ENCODE data around the gene TTLL11. TPM values are rescaled to one million over a fixed set of nuclear protein-coding genes. Genes with fewer than 3 reads are reported as not detected.

The TTLL11 gene
- total and polyA plus RNA-seq, 4 donors, result 1.4 to 4.5 (median 3.6) TPM

DNA sequence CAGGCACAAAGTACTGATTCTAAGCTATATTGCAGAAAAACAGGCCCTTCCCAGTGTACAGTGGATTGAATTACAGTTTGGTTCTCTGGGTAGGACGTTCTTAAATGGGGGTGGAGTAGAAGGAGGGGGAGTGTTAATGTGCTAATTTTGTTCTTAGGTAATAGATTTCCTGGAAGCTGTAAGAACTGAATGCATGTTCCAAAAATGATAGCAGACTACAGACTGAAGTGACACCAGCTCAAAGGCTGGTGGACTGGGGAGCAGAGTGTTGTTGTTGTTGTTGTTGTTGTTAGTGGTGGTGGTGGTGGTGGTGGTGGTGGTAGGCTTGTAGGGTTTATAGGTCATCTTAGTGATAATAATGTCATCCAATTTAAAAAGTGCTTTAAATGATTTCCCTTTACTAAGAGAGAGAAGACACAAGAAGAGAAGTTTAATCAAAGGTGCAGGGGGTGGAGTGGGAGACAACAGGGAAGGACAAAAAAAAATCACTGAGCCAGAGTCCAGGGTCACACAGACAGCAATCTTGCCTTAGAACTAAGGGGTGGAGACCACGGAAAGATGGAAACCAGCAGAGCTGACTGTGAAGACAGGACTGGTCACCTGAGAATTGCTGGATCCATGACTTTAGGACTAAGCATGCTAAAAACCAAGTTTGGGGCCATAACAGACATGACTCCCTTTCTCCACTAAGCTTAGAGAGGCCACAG, 27.0 kb downstream of the TTLL11 start:
- H3K27me3 ChIP-seq (ENCODE audit: control insufficient read depth in 4 of 4, insufficient read depth in 4 of 4, low read length in 3 of 4), result no peaks in the 10 kb centered on the region
- peaks cover 0 to 2% (median 0%) of the 10 kb centered on the region in 4 donors for H3K4me1 ChIP-seq (ENCODE audit: control insufficient read depth in 4 of 4, insufficient read depth in 4 of 4, low read length in 3 of 4)
- no peak overlapping the region for H3K27ac ChIP-seq (ENCODE audit: low read depth in 1 of 2, low read length in 2 of 2)
- no peak for DNase-seq (ENCODE audit: low spot score)
- no peaks in the 10 kb centered on the region for H3K9me3 ChIP-seq (ENCODE audit: control insufficient read depth in 4 of 4, low read length in 3 of 4)
- no peak overlapping the region for H3K4me3 ChIP-seq (ENCODE audit: low read depth in 1 of 3, low read length in 3 of 3)
- 64% methylated on average over 2 of the region's 2 CpGs for WGBS
- H3K9ac ChIP-seq (ENCODE audit: low read depth in 1 of 2, low read length in 2 of 2), result no peak overlapping the region
- H3K36me3 ChIP-seq (ENCODE audit: control insufficient read depth in 4 of 4, insufficient read depth in 3 of 4, low read depth in 1 of 4, low read length in 3 of 4), result no peaks in the 10 kb centered on the region
- TF ChIP-seq HNF4G (IDR thresholded peaks at IDR 0.05) (no peak), MAX (IDR thresholded peaks at IDR 0.05) (no peak)

DNA sequence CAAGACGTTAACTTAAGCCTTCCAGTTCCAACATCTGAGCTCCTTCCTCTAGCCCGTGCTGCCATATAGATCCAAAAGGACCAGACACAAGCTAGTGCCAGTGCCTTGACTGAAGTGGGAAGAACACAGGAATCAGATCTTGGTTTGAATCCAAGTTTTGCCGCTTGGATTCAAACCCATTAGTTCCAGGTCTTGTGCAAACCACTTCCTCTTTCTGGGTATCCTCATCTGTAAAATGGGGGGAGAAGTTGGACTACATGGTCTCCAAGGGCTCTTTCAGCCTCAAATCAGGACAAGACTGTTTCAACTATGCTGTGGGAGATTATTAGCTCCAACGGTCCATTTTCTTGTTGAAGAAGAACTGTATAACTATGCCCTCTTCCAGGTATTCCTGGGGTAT, 32.6 kb downstream of the TTLL11 start:
- no peaks in the 10 kb centered on the region for H3K36me3 ChIP-seq (ENCODE audit: control insufficient read depth in 4 of 4, insufficient read depth in 3 of 4, low read depth in 1 of 4, low read length in 3 of 4)
- H3K4me3 ChIP-seq (ENCODE audit: low read depth in 1 of 3, low read length in 3 of 3), result no peak overlapping the region
- H3K27me3 ChIP-seq (ENCODE audit: control insufficient read depth in 4 of 4, insufficient read depth in 4 of 4, low read length in 3 of 4), result no peaks in the 10 kb centered on the region
- no peak overlapping the region for H3K27ac ChIP-seq (ENCODE audit: low read depth in 1 of 2, low read length in 2 of 2)
- H3K4me1 ChIP-seq (ENCODE audit: control insufficient read depth in 4 of 4, insufficient read depth in 4 of 4, low read length in 3 of 4), result no peaks in the 10 kb centered on the region
- H3K9ac ChIP-seq (ENCODE audit: low read depth in 1 of 2, low read length in 2 of 2), result no peak overlapping the region
- WGBS, result 90% methylated on average over 4 of the region's 4 CpGs
- no peaks in the 10 kb centered on the region for H3K9me3 ChIP-seq (ENCODE audit: control insufficient read depth in 4 of 4, low read length in 3 of 4)
- no peak for DNase-seq (ENCODE audit: low spot score)
- TF ChIP-seq FOXA2 (IDR thresholded peaks at IDR 0.05) (no peak), ZBTB33 (IDR thresholded peaks at IDR 0.05) (no peak), EGR1 (IDR thresholded peaks at IDR 0.05; ENCODE audit: low read depth in 2 of 2) (no peak), HNF4A (conservative IDR thresholded peaks at IDR 0.05) (no peak), ATF3 (IDR thresholded peaks at IDR 0.05) (no peak), HNF4G (IDR thresholded peaks at IDR 0.05) (no peak), TAF1 (conservative IDR thresholded peaks at IDR 0.05) (no peak), YY1 (IDR thresholded peaks at IDR 0.05) (no peak)

- H3K9ac ChIP-seq (ENCODE audit: low read depth in 1 of 2, low read length in 2 of 2), result no peak overlapping the region
- no peaks in the 10 kb centered on the region for H3K4me1 ChIP-seq (ENCODE audit: control insufficient read depth in 4 of 4, insufficient read depth in 4 of 4, low read length in 3 of 4)
- no peak for DNase-seq (ENCODE audit: low spot score)
- no peak overlapping the region for H3K27ac ChIP-seq (ENCODE audit: low read depth in 1 of 2, low read length in 2 of 2)
- 79% methylated on average over 1 of the region's 1 CpG for WGBS
- no peaks in the 10 kb centered on the region for H3K9me3 ChIP-seq (ENCODE audit: control insufficient read depth in 4 of 4, low read length in 3 of 4)
- H3K4me3 ChIP-seq (ENCODE audit: low read depth in 1 of 3, low read length in 3 of 3), result no peak overlapping the region
- no peak for TF ChIP-seq MAX (IDR thresholded peaks at IDR 0.05)
- no peak for TF ChIP-seq EGR1 (IDR thresholded peaks at IDR 0.05; ENCODE audit: low read depth in 2 of 2)
- TF ChIP-seq YY1 (IDR thresholded peaks at IDR 0.05), result no peak
- TF ChIP-seq REST (IDR thresholded peaks at IDR 0.05), result no peak
- no peak for TF ChIP-seq HNF4G (IDR thresholded peaks at IDR 0.05)
- no peak for TF ChIP-seq TAF1 (conservative IDR thresholded peaks at IDR 0.05)
- TF ChIP-seq JUND (IDR thresholded peaks at IDR 0.05), result no peak
- no peak for TF ChIP-seq FOXA2 (IDR thresholded peaks at IDR 0.05)
- no peak for TF ChIP-seq CTCF (IDR thresholded peaks at IDR 0.05; ENCODE audit: low read depth, low read length, missing input control)
- no peak for TF ChIP-seq RAD21 (IDR thresholded peaks at IDR 0.05)
- TF ChIP-seq SP1 (IDR thresholded peaks at IDR 0.05), result no peak
- TF ChIP-seq ZBTB33 (IDR thresholded peaks at IDR 0.05), result no peak
- TF ChIP-seq NR2F2 (IDR thresholded peaks at IDR 0.05), result no peak
- H3K27me3 ChIP-seq (ENCODE audit: control insufficient read depth in 4 of 4, insufficient read depth in 4 of 4, low read length in 3 of 4), result no peaks in the 10 kb centered on the region
- H3K36me3 ChIP-seq (ENCODE audit: control insufficient read depth in 4 of 4, insufficient read depth in 3 of 4, low read depth in 1 of 4, low read length in 3 of 4), result no peaks in the 10 kb centered on the region
These were observed 33.2 kb downstream of the TTLL11 start for GRCh38 chr9:122059955-122060324.
